DMS 273 (cell line): Measurements from ENCODE around the gene AGL.
"Not testable (repeated sequence)": the region's sequence is repeated elsewhere in the genome, so short reads cannot be mapped to it uniquely, and the experiment has no call there.

Experiments
- DNase-seq: peaks from one replicate; lab custom pipeline; 2025; ENCODE audit not compliant: unreplicated experiment; lab: John Stamatoyannopoulos, UW

AGL gene

GRCh38 chr1:99935534-99935933 lies 85.4 kb downstream of the AGL start:
- DNase-seq = no peak

- DNase-seq = no peak
Measured at GRCh38 chr1:99936071-99936470, 85.9 kb downstream of the AGL start.

- DNase-seq = no peak
Measured at GRCh38 chr1:99942723-99943122, 92.6 kb downstream of the AGL start.

GRCh38 chr1:99943223-99943794 lies 93.1 kb downstream of the AGL start:
- DNase-seq = peak; percentile 97

- no peak for DNase-seq
Measured at GRCh38 chr1:99944192-99944591, 94.0 kb downstream of the AGL start.

- DNase-seq = no peak
Measured at GRCh38 chr1:99945174-99945573, 95.0 kb downstream of the AGL start.

- no peak for DNase-seq
Measured at GRCh38 chr1:99950486-99950885, 100.3 kb downstream of the AGL start.

- DNase-seq = no peak
Measured at GRCh38 chr1:99952522-99952921, 102.4 kb downstream of the AGL start.

GRCh38 chr1:99955375-99955774 lies 105.2 kb downstream of the AGL start:
- DNase-seq = no peak

- no peak for DNase-seq
Measured at GRCh38 chr1:99956755-99957154, 106.6 kb downstream of the AGL start.

- no peak for DNase-seq
Measured at GRCh38 chr1:99957818-99958217, 107.7 kb downstream of the AGL start.

GRCh38 chr1:99959189-99959705 lies 109.1 kb downstream of the AGL start:
- DNase-seq = not testable (repeated sequence)

- DNase-seq = not testable (repeated sequence)
Measured at GRCh38 chr1:99960260-99960659, 110.1 kb downstream of the AGL start.

GRCh38 chr1:99963041-99963795 lies 113.1 kb downstream of the AGL start:
- no peak for DNase-seq

- DNase-seq = no peak
Measured at GRCh38 chr1:99964806-99965205, 114.6 kb downstream of the AGL start.

- DNase-seq = no peak
Measured at GRCh38 chr1:99965646-99966375, 115.7 kb downstream of the AGL start.

- no peak for DNase-seq
Measured at GRCh38 chr1:99968214-99968613, 118.1 kb downstream of the AGL start.

GRCh38 chr1:99969260-99969728 lies 119.1 kb downstream of the AGL start:
- DNase-seq = peak; percentile 60

GRCh38 chr1:99969729-99970621 lies 119.8 kb downstream of the AGL start, which contains the start of gene SLC35A3:
SLC35A3 (plus strand) TSS chr1:99969996; CDS start chr1:99993555, 23,559 bp downstream.
- peak; percentile 92 for DNase-seq

GRCh38 chr1:99970713-99971255 lies 120.6 kb downstream of the AGL start:
- DNase-seq = peak; percentile 12
